GM18520 (cell line): ENCODE measurements around the gene SCMH1.
A peak's percentile ranks its signal among the peaks of the same experiment; 100 is the strongest.

ENCODE experiments used
- ATAC-seq: cut with Tn5 transposase; IDR thresholded peaks from one replicate; pipeline ENCODE4 v1.9.1; 2021; ENCODE audit not compliant: unreplicated experiment

SCMH1 gene

DNA sequence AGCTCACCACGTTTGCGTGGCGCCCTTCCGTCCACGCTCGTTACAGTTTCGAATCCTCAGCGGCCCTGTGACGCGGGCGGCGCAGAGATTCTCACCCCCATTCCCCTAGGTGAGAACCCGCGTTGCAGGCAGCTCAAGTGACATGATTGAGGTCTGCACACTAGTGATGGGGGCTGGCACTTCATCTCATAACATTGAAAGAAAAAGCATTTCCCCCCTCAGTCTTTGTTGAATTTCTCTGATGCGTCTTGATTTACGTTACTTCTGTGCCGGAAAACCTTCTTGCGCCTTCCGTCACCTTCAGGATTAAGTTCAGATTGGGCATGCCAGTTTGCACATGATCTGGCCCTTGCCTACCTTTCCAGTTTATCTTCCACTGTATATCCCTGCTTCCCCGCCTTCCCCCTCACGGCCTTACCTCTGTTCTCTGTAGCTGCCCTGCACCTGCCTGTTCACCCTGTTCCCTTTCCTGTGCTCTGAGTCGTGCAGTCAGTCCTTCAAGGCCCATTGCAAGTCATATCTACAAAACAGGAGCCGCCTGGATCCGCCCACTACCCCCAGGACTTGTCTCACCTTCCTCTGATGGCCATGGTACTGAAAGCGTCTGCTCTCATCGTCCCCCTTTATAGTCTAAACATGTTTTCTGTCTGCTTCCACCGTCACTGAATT lies 261.5 kb downstream of the SCMH1 start:
- ATAC-seq, result no peak

DNA sequence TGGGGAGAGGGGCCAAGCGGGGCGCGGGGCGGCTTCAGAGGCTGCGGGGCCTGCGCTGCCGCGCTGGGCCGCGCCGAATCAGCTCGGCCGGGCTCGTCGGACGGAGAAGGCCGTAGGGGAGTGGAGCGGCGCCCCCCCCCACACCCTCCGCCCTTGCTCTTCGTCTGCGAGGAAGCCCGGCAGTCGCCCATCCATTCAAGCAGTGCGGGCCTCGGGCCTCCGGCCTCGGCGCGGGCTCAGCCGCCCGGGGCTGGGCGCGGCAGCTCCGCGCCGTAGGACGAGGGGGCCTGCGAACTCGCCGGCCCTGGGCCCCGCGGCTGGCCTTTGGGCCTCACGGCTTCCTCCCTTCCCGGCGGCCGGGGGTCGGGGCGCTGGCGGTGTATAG lies 262.0 kb downstream of the SCMH1 start:
- ATAC-seq, result peak; percentile 3

DNA sequence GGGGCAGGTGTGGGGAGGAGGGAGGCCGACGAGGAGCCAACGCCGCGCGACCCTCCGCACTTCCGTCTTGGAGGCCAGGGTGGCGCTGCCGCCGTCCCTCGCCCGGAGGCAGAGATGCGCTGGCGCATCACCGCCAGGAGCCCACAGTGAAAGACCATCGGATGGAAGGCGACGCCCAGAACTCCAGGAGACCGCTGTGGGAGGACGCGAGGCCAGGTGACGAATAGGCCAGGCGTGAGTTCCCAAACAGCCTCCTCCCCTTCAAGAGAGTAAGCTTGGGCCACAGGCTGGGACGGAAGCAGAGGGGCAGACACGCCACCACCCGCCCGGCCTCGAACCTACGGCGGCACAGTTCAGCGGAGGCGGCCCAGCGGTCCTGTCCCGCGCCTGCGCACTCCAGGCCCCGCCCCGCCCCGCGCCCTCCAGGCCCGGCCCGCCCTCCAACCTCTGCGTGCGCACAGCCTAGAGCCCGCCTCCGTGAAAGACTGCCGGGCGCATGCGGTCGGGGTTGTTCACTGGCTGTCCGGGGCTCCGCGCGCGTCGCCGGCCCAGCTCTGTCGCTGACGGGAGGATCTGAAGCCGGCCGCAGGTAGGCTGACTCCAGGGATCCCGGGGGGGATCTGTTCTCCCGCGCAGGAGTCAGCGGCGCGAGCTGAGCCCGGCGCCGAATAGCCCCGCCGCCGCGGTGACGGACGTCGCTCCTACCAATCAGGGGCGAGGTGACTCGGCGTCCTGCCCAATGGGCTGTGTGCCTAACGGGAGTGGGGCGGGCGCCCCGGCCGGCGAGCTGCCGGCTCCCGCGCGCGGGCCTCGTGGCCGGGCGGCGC lies 262.7 kb downstream of the SCMH1 start, which contains the start of gene CTPS1:
CTPS1 (plus strand) TSS at position 456 of the 827 bp plus-strand sequence. CDS start 3,595 bp downstream, outside the sequence.
- peak; percentile 90 for ATAC-seq

DNA sequence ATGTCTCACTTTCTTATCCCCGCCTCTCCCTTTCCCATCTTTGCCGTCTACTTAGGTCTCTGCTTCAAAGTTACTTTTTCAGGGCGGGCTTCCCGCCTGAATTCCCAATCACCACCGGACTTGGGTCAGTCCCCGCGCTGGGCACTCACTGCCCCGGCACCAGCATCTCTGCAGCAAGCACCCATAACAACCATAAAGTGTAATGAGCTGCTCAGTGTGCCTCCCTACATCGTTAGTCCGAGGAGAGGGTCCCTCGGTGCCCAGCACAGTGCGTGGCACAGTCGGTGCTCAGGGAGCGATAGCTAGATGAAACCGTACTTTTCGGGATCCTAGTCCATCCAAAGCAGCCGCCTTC lies 263.2 kb downstream of the SCMH1 start:
- no peak for ATAC-seq

DNA sequence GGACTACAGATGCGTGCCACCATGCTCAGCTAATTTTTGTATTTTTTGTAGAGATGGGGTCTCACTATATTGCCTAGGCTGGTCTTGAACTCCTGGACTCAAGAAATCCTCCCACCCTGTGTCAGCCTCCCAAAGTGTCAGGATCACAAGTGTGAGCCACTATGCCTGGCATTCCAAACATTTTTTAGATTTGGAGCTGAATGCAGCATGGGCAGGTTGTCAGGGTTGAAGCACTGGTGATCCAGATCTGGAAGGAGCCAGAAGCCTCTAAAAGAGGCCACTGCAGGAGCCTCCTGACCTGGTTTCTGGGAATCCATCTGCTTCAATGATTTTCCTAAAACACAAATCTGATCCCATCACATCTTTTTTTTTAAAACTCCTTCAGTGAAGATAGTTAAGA lies 264.4 kb downstream of the SCMH1 start:
- no peak for ATAC-seq
